HG03354 (cell line): Measurements from ENCODE around the gene CYP4A22.

Experiments used
- ATAC-seq: cut with Tn5 transposase; IDR thresholded peaks from one replicate; pipeline ENCODE4 v1.9.1; 2021; ENCODE audit warnings: mild to moderate bottlenecking; ENCODE audit not compliant: unreplicated experiment, poor library complexity, severe bottlenecking

Gene CYP4A22

GRCh38 chr1:47198214-47198613, 61.0 kb downstream of the CYP4A22 start:
- no peak for ATAC-seq
